Spleen (tissue), 7 donors: Measurements from ENCODE around the gene PARD3.

ENCODE experiments used
- CTCF ChIP-seq, 11 experiments: fragments of 200-600 bp in 7 of 11; fragments of 450-650 bp in 4 of 11; sonication (generic) in 4 of 11; IDR thresholded peaks in 8 of 11; conservative IDR thresholded peaks in 3 of 11; 1 replicate in 7 of 11; 2 replicates in 4 of 11; pipeline versions ENCODE4 v1.4.0 to v1.8.0; 2016 to 2021; ENCODE audit warnings: antibody characterized with exemption in 11 of 11, inconsistent platforms in 4 of 11, mild to moderate bottlenecking in 1 of 11
- POLR2A ChIP-seq, 3 donors: fragments of 450-650 bp; IDR thresholded peaks; one replicate each; pipeline ENCODE4 v1.5.1; 2017; ENCODE audit warnings: antibody characterized with exemption in 3 of 3, mild to moderate bottlenecking in 1 of 3
- POLR2AphosphoS5 ChIP-seq, 3 donors: sonication (generic); formaldehyde crosslinking; IDR thresholded peaks; one replicate each; pipeline ENCODE4 v1.5.1; 2017; ENCODE audit warnings: antibody characterized with exemption in 3 of 3
- donor health status: DM: no; HTN: no; CAD: no; lungs with moderate emphysema.
- donor health status: DM: no; HTN: no; CAD: no.
- donor health status: DM: no; HTN: no; CAD: no.

- TF ChIP-seq CTCF (IDR thresholded peaks at IDR 0.05 in 8 of 11, conservative IDR thresholded peaks at IDR 0.05 in 3 of 11) (no peak), POLR2A (IDR thresholded peaks at IDR 0.05) (no peak), POLR2AphosphoS5 (IDR thresholded peaks at IDR 0.05) (no peak)
Observed at GRCh38 chr10:34061841-34062240, 753.3 kb downstream of the PARD3 start.
